Medulla oblongata (tissue), 1 donor: ENCODE measurements around the gene GPR12.

Experiments
- DNase-seq: peaks from one replicate; pipeline ENCODE4 v3.0.0-alpha.2; 2015; ENCODE audit errors: extremely low spot score

Gene GPR12, protein sequence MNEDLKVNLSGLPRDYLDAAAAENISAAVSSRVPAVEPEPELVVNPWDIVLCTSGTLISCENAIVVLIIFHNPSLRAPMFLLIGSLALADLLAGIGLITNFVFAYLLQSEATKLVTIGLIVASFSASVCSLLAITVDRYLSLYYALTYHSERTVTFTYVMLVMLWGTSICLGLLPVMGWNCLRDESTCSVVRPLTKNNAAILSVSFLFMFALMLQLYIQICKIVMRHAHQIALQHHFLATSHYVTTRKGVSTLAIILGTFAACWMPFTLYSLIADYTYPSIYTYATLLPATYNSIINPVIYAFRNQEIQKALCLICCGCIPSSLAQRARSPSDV

DNA sequence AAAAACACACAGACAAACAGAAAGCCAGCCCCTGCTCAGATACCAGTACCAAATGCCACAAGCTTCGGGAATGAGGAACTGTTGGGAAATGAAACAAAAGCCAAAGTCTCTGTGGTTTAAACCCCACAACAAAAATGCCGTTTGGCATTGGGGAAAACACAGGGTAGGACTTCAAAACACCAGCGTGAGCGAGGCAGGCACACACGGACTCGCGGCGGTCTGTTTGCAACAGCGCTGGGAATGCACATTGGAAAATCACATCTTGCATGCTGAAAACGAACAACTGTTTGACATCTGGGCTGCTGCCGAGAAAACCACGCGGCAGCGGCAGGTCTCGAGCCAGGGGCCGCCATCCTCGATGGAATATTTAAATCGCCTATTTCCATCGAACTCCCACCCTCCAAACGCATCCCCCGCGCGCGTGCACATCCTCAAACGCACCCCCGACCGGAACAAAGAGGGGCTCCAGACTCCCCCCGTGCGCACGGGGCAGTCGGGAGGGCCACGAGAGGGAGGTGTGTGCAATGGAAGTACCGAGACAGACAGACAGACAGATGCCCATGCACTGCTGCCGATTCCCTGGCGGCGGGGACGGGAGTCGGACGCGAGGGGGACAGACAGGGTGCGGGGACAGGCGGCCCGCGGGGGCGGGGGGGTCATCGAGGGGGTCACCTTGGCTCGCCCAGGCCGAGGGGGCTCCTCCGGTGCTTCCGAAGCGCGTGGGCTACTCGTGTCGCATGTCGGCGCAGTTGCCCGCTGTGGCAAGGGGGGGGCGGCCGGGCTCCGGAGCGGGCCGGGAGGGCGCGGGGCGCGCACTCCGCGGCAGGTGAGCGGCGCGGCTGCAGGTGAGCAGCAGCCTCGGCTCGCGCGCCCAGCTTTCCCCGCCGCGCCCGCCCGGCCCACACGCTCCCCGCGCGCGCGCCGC is at the start of gene GPR12:
GPR12 (minus strand) TSS at position 880 of the 925 bp plus-strand sequence. CDS start 959 bp downstream, outside the sequence.
- DNase-seq, result peak; percentile 12

- no peak for DNase-seq
These were observed 49.5 kb upstream of the GPR12 start for GRCh38 chr13:26810095-26810494.

GRCh38 chr13:26806891-26807290 is 46.3 kb upstream of the GPR12 start:
- no peak for DNase-seq

GRCh38 chr13:26787961-26788360 is 27.4 kb upstream of the GPR12 start:
- no peak for DNase-seq

DNA sequence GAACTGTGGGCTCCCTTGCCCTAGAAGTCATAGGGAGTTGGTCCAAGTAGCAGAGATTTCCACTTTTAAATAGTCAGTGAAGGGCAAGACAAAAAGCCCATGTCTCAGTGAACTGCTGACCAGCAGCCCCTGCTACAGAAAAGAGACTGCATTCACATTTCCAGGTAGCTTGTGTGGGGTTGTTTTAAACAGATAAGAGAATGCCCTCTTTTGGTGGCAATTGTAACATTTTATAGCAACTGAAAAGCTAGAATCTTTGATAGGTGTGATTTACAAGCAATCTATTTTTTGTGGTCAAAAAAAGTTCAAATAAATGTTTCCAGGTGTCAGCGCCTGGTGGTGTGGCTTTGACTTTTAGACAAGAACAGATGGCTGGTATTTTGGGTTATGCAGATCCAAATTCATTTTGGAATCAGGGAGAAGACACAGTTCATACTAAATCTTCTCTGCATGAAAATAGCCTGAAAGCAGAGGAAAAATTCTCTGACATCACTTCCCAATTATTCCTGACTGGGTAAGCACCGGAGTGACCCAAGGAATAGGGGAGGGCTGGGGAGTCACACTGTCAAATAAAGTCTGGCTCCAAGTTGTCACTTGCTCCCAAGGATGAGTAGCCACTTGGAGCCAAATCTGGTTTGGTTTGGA is 26.2 kb upstream of the GPR12 start:
- DNase-seq, result no peak

GRCh38 chr13:26785838-26786630 is 25.4 kb upstream of the GPR12 start:
- DNase-seq, result no peak

DNA sequence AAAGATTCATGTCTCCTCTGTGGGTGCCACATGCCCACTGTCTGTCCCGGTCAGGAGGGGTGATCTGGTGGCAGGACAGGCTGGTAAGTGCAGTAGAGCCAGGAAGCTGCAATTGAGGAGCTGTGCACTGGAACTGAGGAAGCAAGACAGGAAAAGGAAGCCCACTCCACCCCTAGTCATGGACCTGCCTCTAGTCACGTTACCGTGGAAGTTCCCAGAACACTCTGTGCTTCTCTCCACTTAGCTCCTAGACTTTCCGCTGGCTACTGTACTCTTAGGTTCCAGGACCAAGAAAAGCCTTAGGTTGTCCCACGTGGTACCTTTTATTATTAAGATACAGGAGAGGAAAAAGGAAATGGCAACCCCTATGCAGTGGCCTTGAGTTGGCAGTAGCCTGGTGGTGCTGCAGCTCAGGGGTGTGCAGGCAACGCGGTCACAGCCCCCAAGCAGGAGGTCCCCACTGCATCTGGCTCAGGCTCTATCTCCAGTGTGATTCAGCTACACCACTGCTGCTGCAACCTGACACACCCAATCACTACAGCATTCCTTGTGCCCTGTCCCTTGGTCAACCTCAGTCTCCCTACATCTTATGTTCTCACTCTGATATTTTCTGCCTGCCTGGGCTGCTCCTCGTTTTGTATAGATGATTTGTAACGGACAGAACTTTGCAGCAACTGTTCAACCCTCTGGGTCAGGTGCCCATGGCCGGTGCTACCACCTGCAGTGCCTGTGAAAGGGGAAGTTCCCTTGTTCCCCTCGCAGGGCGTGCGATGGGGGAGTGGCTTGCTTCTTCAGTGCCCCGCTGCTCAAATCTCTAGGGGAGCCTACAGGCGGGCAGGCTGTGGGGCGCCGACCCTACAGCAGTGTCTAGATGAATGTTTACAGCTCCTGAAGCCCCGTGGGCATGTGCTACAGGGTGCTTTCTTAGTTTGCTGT is 24.4 kb upstream of the GPR12 start:
- DNase-seq, result no peak

DNA sequence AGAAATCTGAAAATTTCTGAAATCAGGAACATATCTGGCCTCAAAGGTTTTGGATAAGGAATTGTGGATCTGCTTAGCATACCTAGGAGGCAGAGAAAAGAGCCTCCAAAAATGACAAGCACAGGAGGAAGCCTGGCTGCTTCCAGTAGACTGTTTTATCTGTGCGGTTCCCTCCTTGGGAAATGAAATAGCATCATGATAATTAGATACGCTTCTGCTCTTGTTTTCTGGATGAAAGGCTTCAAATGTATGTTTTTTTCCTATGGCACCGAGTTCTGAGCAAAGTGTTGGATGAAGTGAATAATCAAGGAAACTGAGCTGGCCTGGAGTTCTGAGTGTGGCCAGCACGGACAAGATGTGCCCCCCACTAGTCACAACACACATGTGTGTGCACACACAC is 19.8 kb upstream of the GPR12 start:
- no peak for DNase-seq

DNA sequence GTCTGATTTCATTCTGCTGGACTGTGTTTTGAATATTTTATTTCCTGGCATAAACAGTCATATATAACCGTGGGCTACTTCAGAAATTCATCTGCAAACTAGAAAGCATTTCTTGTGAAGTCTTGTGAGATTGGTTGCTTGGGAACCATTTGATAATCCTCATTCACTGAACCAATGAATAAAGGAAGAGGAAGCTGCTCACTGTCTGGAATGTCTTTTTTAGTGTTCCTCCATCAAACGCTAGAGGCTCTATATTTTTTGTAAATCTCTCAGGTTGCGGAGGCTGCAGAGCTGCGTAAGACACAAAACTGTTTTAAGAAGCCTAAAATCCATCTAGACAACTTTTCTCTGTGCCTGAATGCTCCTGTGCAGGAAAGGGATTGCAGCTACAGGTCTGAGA is 18.7 kb upstream of the GPR12 start:
- no peak for DNase-seq

DNA sequence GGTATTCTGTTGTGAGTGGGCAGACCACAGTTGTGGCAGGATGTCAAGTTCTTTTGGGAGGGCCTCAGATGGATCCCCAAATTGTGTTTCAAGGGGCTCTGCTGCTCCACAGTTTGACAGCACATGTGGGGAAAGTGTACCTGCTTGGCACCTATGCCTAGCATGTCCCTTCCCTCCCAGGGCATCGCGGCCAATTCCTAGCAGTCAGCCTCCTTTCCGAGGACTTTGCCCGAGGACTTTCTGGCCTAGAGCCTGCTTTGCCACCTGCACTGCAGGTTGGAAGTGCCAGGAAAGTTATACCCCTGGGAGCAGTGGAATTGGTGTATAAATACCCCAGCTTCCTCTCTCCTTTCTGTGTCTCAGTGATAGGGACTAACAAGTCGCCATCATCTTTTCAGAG is 11.9 kb upstream of the GPR12 start:
- no peak for DNase-seq

DNA sequence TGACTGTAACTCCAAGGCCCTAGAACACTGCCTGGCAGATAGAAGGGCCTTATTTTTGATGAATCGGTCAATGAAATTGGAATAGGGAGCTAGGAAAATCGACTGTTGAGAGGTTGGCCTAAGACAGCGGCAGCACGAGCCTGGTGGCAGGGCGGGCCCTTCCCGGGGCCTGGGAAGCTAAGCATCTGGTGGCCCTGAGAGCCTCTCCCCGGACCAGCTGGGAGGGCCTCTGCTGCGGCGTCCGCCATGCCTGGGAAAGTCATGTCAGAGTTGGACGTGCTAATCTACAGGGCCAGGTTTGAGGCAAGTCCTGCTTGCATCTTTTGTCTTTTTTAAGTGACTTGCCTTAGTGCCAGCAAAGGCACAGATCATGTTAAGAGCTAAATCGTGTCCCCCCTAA is 11.2 kb upstream of the GPR12 start:
- DNase-seq, result no peak

- no peak for DNase-seq
These were observed 2.3 kb upstream of the GPR12 start for GRCh38 chr13:26762745-26763345.

- DNase-seq, result no peak
These were observed 421 bp upstream of the GPR12 start for GRCh38 chr13:26760832-26761582.

- DNase-seq, result no peak
These were observed 1.2 kb downstream of the GPR12 start for GRCh38 chr13:26759249-26759906.

DNA sequence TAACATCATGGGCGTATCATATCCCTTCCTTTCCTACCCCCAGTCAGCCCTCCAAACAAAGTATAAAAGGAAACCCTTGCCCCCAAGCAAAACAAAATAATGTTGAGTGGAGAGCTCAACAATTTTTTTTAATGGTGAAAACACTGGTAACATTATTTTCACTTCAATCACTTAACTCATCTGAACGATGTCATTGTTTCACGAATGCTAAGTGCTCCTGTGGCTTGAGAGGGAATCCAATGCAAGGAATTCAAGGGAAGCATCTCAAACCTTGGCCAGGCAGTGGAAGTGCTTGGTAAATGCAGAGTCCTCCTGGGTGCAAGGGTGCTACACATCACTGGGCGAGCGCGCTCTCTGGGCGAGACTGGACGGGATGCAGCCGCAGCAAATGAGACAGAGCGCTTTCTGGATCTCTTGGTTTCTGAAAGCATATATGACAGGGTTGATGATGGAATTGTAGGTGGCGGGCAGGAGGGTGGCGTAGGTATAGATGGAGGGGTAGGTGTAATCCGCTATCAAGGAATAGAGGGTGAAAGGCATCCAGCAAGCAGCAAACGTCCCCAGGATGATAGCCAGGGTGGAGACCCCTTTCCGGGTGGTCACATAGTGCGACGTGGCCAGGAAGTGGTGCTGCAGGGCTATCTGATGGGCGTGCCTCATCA is 2.0 kb downstream of the GPR12 start:
- no peak for DNase-seq

GRCh38 chr13:26756961-26757360 is 3.6 kb downstream of the GPR12 start:
- DNase-seq, result no peak

DNA sequence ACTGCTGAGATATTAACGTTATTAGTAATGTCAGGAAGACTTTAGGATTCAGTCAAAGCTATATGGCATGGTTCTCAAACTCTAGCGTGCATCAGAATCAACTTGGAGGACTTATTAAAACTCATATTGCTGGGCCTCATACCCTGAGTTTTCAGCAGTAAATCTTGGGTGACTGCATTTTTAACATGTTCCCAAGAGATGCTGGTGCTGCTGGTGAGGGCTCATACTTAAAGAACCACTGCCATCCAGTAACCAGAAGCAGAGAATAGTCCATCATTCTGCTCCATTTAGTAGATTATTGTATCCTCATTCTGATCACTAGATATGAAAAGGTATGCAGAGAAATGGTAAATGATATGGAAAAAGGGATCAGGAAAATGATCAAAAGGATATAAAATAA is 7.9 kb downstream of the GPR12 start:
- DNase-seq, result no peak

DNA sequence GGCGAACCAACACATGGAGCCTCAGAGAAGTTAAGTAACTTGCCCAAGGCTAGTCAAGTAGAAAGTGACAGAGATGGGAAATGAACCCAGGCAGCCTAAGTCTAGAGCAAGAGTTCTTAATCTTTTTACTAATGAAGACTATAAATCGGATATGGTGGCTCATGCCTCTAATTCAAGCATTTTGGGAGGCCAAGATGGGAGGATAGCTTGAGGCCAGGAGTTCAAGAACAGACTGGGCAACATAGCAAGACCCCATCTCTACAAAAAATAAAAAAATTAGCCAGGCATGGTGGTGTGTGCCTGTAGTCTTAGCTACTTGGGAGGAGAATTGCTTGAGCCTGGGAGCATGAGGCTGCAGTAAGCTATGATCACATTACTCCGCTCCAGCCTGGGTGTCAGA is 10.7 kb downstream of the GPR12 start:
- DNase-seq, result no peak
